Myocyte (in vitro differentiated cells): ENCODE data around the gene MDM2. TPM values are rescaled to one million over a fixed set of nuclear protein-coding genes. Genes with fewer than 3 reads are reported as not detected.

ENCODE experiments used
- DNase-seq: peaks from one replicate; pipeline ENCODE4 v3.0.0-alpha.2; 2012; ENCODE audit warnings: low read depth
- total RNA-seq: library from RNA; depleted of rRNA; stranded (reverse); fragments of >200 nt; gene quantifications from 2 replicates; pipeline ENCODE4 v1.2.3, GENCODE V29; 2014

Gene MDM2
- total RNA-seq, 1 donor from 2014 or later = 132 TPM

DNA sequence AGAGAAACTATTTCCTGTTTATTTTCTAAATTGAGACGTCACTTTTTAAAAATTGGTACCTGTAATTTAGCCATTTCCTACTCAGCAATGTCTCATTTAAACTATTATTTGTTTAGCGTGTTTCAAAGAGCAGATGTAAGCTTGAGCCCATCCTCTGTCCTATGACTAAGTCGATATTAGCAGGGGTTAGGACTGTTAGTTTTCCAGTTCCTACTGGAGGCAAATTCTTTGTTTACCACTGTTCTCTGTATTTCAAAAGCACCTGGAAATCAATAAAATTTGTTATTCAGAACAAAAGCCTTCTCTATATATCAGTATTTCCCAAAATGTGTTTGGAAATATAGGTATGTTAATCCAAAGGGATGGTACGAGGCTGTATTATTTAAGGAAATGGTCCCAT is 42.4 kb downstream of the MDM2 start:
- no peak for DNase-seq

DNA sequence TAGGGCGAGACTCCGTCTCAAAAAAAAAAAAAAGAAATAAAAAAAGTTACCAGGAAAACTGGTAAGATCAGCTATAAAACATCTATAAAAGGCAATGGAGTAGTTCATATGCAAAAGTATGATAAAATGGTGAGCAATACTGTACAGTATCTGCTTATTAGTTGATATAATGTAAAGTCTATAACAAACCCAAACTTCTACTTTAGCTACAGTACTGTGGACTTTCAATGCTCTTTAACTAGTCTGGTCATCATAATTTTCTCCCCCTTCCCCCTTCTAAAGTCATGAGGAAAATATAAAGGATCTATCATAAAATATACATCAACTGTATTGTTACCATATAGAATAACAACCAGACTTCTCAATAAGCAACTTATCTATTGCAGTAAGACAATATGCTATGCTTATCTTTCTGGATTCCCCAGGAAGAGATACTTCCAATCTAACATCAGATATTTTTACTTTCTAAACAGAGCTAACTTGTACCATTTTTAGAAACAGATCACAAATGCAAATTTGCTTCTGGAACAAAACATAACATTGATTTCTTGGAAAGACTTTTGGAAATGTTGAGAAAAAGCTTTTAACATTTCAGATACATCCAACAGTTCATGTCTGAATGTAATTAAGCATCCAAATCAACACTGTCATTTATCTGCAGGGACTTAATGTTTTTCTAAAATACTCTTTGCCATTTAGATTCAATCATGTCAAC is 43.8 kb downstream of the MDM2 start:
- DNase-seq = no peak

- no peak for DNase-seq
Measured at GRCh38 chr12:68853396-68854077, 45.6 kb downstream of the MDM2 start.

DNA sequence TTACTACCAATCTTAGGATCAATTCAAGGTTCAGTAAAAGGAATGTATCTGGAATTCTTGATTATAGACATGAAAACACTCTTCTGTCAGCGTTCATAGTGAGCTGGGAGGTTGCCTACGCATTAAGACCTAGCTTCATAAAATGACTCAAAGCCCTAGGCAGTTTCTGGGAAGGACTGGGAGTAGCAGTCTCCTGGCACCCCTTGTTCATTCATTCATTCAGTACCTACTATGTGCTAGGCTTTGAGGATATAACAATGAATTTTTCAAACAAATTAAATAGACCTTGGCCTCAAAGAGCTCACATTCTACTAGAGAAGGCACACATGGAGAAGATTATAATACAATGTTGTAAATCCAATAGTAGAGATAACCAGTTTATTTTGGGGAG is 46.1 kb downstream of the MDM2 start:
- no peak for DNase-seq

- no peak for DNase-seq
Measured at GRCh38 chr12:68854554-68854953, 46.6 kb downstream of the MDM2 start.

DNA sequence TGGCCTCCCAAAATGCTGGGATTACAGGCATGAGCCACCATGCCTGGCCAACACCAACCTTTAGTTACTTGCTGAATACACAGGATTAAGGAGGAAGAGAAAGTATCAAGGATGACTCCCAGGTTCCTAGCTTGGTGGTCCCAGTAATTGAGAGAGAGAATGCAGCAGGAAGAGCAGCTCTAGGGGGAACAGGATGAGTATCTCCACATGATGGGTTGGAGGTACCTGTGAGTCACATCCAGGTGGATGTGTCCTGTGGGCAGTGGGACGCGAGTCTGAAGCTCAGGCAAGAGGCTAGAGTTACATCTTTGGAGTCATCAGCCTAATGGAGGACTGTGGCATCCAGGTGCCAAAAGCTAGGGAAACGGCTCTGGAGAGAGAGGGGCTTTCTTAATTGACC is 47.1 kb downstream of the MDM2 start:
- DNase-seq = no peak

- DNase-seq = no peak
Measured at GRCh38 chr12:68855771-68856170, 47.8 kb downstream of the MDM2 start.

DNA sequence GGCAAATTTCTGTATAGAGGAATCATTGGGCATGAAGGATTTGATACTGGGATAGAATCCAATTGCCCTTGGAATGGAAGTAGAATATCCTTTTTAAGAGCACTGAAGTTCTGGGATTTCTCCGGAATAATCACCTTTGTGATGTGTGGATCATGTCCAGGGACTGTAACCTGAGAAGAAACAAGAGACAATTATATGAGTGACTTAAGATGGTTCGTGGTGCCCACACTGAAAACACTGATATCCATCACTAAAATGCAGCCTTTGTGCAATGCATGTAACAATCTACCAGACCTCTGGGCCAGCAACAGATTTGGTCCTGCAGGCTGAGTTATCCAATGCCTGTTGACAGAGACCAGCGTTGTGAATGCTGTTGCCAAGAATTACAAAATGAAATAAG is 48.5 kb downstream of the MDM2 start:
- no peak for DNase-seq

DNA sequence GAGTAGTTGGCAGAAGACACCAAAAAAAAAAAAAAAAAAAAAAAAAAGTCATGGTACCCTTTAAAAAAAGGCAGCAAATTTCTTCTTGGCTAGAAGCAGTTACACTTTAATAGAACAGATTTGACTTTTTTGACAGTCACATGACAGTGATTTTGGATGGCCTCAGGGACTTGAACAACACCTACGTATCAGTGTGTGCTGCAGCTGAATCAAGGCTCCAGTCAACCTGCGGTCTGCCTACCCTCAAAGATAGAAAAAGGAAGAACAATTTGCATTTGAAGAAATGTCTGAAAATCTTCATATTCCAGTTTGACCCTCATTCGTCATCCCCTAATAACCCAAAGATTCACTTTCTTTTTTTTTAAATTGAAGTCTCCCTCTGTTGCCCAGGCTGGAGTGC is 53.9 kb downstream of the MDM2 start:
- no peak for DNase-seq

GRCh38 chr12:68863109-68863770 is 55.3 kb downstream of the MDM2 start:
- DNase-seq = no peak

DNA sequence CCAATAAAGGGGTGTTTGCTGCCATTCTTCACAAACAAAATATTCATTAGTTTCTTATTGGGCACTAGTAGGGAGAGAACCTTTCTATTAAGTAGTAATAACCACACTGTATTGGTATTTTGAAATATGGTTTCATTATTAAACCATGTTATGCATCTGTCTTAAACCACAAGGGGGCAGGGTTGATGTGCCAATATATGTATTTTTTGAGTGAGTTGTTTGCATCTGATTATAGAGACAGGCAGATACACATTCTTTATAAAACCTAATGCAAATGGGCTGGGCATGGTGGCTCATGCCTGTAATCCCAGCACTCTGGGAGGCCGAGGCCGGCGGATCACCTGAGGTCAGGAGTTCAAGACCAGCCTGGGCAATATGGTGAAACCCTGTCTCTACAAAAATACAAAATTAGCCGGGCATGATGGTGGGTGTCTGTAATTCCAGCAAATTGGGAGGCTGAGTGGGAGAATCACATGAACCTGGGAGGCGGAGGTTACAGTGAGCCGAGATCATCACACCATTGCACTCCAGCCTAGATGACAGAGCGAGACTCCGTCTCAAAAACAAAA is 56.0 kb downstream of the MDM2 start:
- peak; percentile 56 for DNase-seq

DNA sequence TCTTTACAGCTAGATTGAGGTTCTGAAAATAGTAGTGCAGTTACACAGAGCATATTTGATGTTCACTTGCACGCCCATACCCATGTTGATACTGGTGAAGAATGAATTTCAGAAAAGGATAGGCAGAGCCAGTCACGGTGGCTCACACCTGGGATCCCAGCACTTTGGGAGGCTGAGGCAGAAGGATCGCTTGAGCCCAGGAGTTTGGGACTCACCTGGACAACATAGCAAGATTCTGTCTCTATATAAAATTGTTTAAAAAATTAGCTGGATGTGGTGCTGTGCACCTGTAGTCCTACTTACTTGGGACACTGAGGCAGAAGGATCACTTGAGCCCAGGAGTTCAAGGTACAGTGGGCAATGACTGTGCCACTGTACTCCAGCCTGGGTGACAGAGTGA is 56.6 kb downstream of the MDM2 start:
- DNase-seq = no peak

GRCh38 chr12:68865399-68866164 is 57.6 kb downstream of the MDM2 start:
- no peak for DNase-seq

DNA sequence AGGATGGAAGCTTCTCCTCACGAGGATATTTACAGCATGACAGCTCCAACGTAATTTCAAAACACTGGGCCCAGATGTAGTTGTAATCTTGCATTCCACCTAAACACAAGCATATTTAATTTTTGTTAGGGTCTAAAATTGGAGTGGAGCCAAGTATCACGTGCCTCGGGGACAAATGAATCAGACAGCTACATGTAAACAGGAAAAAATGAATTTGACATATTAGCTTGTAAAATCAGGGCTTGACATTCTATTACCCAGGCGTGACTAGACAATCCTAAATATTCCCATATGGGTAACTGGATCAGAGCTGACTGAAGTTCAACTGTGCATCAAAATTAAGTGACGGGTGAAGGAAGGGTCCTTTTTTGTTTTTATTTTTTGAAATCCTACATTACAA is 59.0 kb downstream of the MDM2 start:
- no peak for DNase-seq

- no peak for DNase-seq
Measured at GRCh38 chr12:68867606-68868005, 59.6 kb downstream of the MDM2 start.

- no peak for DNase-seq
Measured at GRCh38 chr12:68868043-68868790, 60.2 kb downstream of the MDM2 start.

- no peak for DNase-seq
Measured at GRCh38 chr12:68870011-68870410, 62.0 kb downstream of the MDM2 start.

- no peak for DNase-seq
Measured at GRCh38 chr12:68870443-68870842, 62.5 kb downstream of the MDM2 start.

DNA sequence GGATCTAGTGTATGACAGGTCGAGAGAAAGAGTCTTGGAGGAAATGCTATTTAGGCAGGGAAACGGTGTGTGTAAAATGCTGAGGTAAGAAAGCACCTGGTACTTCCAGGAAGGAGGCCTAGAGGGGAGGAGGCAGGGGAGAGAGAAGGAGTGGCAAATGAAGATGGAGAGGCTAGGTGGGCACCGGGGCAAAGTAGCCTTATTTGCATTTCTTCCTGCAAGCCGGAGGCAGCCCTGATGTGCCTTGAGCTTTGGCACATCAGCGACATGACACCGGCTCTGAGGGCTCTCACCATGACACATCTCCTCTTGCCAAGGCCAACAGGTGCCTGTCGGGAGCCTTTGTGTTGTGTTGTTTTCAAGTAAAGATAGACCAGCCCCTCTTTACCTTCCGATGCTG is 63.4 kb downstream of the MDM2 start:
- no peak for DNase-seq

DNA sequence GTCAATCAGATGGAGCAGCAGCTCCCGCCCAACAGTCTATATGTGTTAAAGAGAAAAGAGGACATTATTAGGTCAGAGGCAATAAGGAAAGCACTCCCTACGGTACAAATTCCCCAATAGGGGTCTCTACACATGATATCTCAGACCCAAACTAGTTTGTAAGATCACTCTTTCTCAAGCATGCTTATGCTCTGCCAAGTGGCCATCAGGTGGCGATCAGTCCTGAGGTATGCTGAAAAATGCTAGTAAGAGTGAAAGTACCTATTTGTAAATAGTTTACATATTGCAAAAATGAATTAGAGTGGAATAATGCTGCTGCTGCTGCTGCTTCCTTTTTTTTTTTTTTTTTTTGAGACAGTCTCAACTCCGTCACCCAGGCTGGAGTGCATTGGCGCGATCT is 63.9 kb downstream of the MDM2 start:
- DNase-seq = no peak

DNA sequence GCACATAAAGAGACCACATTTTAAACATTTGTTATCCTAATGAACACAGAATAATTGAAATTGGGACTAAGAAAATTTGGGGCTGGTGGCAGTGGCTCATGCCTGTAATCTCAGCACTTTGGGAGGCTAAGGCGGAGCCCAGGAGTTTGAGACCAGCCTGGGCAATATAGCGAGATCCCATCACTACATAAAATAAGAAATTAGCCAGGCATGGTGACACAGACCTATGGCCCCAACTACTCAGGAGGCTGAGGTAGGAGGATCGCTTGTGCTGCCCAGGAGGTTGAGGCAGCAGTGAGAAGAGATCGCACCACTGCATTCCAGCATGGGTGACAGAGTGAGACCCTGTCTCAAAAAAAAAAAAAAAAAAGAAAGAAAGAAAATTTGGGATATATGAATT is 65.3 kb downstream of the MDM2 start:
- DNase-seq = no peak
